Measurements from ENCODE around the gene SDF4.
"Not testable (repeated sequence)": the region's sequence is repeated elsewhere in the genome, so short reads cannot be mapped to it uniquely, and the experiment has no call there.

The SDF4 gene

GRCh38 chr1:1256956-1257871 is 25.4 kb upstream of the SDF4 start:
- H3K36me3 ChIP-seq (ENCODE audit: control insufficient read depth, insufficient read depth, low read length), result peaks cover 8% of the 10 kb centered on the region
- no peaks in the 10 kb centered on the region for H3K27me3 ChIP-seq (ENCODE audit: control insufficient read depth, insufficient read depth, low read length)
- H3K4me3 ChIP-seq (ENCODE audit: low read length), result no peak overlapping the region

GRCh38 chr1:1255611-1256010 is 23.8 kb upstream of the SDF4 start:
- Histone ChIP-seq H3K4me1 (ENCODE audit: control insufficient read depth, insufficient read depth, low read length) (peaks cover 4% of the 10 kb centered on the region), H3K9ac (ENCODE audit: low read length) (no peak overlapping the region), H3K27me3 (ENCODE audit: control insufficient read depth, insufficient read depth, low read length) (no peaks in the 10 kb centered on the region), H3K4me3 (ENCODE audit: low read length) (no peak overlapping the region), H3K36me3 (ENCODE audit: control insufficient read depth, insufficient read depth, low read length) (peaks cover under 1% of the 10 kb centered on the region), H3K9me3 (ENCODE audit: control insufficient read depth, low read length) (no peaks in the 10 kb centered on the region)

More at GRCh38 chr1:1256956-1257871, 25.4 kb upstream of the SDF4 start:
- Histone ChIP-seq H3K4me1 (ENCODE audit: control insufficient read depth, insufficient read depth, low read length) (peaks cover 4% of the 10 kb centered on the region), H3K9ac (ENCODE audit: low read length) (no peak overlapping the region), H3K9me3 (ENCODE audit: control insufficient read depth, low read length) (no peaks in the 10 kb centered on the region)

DNA sequence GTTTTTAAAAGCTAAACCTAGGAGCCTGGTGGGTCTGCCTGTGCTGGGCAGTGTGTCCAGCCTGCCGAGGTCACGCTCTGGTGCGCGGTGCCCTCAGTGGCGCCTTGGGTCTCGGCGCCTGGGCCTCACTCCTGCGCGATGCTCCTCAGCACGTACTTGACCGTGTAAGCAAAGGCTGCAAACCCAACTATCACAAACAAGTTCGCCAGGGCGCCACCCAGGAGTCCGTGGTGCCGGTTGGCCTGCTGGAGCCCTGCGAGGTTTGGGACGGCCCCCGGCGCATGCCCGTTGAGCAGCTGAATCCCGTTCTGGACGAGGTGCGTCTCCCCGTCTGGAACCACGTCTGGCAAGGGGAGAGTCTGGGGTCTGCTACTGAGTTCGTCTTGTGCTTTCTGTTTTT is 23.3 kb upstream of the SDF4 start:
- Histone ChIP-seq H3K9ac (ENCODE audit: low read length) (no peak overlapping the region), H3K9me3 (ENCODE audit: control insufficient read depth, low read length) (no peaks in the 10 kb centered on the region), H3K36me3 (ENCODE audit: control insufficient read depth, insufficient read depth, low read length) (no peaks in the 10 kb centered on the region), H3K4me1 (ENCODE audit: control insufficient read depth, insufficient read depth, low read length) (peaks cover 4% of the 10 kb centered on the region), H3K4me3 (ENCODE audit: low read length) (no peak overlapping the region), H3K27me3 (ENCODE audit: control insufficient read depth, insufficient read depth, low read length) (no peaks in the 10 kb centered on the region)

- H3K27me3 ChIP-seq (ENCODE audit: control insufficient read depth, insufficient read depth, low read length), result no peaks in the 10 kb centered on the region
- no peak overlapping the region for H3K9ac ChIP-seq (ENCODE audit: low read length)
- H3K4me3 ChIP-seq (ENCODE audit: low read length), result no peak overlapping the region
- no peaks in the 10 kb centered on the region for H3K36me3 ChIP-seq (ENCODE audit: control insufficient read depth, insufficient read depth, low read length)
- H3K4me1 ChIP-seq (ENCODE audit: control insufficient read depth, insufficient read depth, low read length), result peaks cover 4% of the 10 kb centered on the region
- H3K9me3 ChIP-seq (ENCODE audit: control insufficient read depth, low read length), result no peaks in the 10 kb centered on the region
These were observed 22.8 kb upstream of the SDF4 start for GRCh38 chr1:1254667-1254998.

GRCh38 chr1:1253972-1254666 is 22.3 kb upstream of the SDF4 start:
- Histone ChIP-seq H3K4me1 (ENCODE audit: control insufficient read depth, insufficient read depth, low read length) (peaks cover 4% of the 10 kb centered on the region), H3K27me3 (ENCODE audit: control insufficient read depth, insufficient read depth, low read length) (no peaks in the 10 kb centered on the region), H3K9me3 (ENCODE audit: control insufficient read depth, low read length) (no peaks in the 10 kb centered on the region), H3K4me3 (ENCODE audit: low read length) (no peak overlapping the region), H3K9ac (ENCODE audit: low read length) (no peak overlapping the region), H3K36me3 (ENCODE audit: control insufficient read depth, insufficient read depth, low read length) (no peaks in the 10 kb centered on the region)

GRCh38 chr1:1253314-1253713 is 21.5 kb upstream of the SDF4 start:
- no peaks in the 10 kb centered on the region for H3K27me3 ChIP-seq (ENCODE audit: control insufficient read depth, insufficient read depth, low read length)
- H3K4me1 ChIP-seq (ENCODE audit: control insufficient read depth, insufficient read depth, low read length), result peaks cover 1% of the 10 kb centered on the region
- no peak overlapping the region for H3K4me3 ChIP-seq (ENCODE audit: low read length)
- no peaks in the 10 kb centered on the region for H3K36me3 ChIP-seq (ENCODE audit: control insufficient read depth, insufficient read depth, low read length)
- no peaks in the 10 kb centered on the region for H3K9me3 ChIP-seq (ENCODE audit: control insufficient read depth, low read length)
- no peak overlapping the region for H3K9ac ChIP-seq (ENCODE audit: low read length)

DNA sequence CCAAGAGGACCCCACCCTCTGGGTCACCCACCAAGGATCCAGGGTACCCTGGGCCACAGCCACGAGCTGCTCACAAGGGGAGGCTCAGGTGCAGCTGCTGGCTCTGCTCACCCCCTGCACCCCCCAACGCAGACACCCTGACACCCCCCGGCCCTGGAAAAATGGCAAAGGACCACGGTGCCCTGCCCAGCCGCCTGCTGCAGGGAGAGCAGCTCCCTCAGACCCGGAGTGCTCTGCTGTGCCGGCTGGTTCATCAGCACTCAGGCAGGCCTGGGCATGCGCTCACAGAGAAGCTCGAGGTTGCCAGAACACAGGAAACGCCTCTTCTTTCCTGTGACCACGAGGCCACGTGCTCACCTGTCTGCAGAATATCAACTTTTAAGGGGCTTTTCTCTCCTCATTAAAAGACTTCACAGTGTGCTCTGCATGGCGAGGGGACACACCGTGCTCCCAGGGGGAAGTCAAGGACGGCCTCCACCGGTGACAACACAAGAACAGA is 19.0 kb upstream of the SDF4 start:
- H3K9me3 ChIP-seq (ENCODE audit: control insufficient read depth, low read length), result no peaks in the 10 kb centered on the region
- peaks cover 24% of the 10 kb centered on the region for H3K27me3 ChIP-seq (ENCODE audit: control insufficient read depth, insufficient read depth, low read length)
- no peak overlapping the region for H3K9ac ChIP-seq (ENCODE audit: low read length)
- no peaks in the 10 kb centered on the region for H3K36me3 ChIP-seq (ENCODE audit: control insufficient read depth, insufficient read depth, low read length)
- H3K4me1 ChIP-seq (ENCODE audit: control insufficient read depth, insufficient read depth, low read length), result no peaks in the 10 kb centered on the region
- no peak overlapping the region for H3K4me3 ChIP-seq (ENCODE audit: low read length)

DNA sequence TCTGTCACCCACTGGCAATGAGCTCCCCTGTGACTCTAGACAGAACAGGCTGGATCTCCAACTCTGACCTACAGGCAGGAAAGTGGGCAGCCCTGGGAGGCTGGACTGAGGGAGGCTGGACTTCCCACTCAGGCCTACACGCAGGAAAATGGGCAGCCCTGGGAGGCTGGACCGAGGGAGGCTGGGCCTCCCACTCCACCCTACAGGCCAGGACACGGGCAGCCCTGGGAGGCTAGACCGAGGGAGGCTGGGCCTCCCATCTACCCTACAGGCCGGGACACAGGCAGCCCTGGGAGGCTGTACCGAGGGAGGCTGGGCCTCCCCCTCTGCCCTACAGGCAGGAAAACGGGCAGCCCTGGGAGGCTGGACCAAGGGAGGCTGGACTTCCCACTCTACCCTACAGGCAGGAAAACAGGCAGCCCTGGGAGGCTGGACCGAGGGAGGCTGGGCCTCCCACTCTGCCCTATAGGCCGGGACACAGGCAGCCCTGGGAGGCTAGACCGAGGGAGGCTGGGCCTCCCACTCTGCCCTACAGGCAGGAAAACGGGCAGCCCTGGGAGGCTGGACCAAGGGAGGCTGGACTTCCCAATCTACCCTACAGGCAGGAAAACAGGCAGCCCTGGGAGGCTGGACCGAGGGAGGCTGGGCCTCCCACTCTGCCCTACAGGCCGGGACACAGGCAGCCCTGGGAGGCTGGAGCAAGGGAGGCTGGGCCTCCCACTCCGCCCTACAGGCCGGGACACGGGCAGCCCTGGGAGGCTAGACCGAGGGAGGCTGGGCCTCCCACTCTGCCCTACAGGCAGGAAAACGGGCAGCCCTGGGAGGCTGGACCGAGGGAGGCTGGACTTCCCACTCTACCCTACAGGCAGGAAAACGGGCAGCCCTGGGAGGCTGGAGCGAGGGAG is 16.5 kb upstream of the SDF4 start:
- H3K9ac ChIP-seq (ENCODE audit: low read length); H3K4me1 ChIP-seq (ENCODE audit: control insufficient read depth, insufficient read depth, low read length); H3K9me3 ChIP-seq (ENCODE audit: control insufficient read depth, low read length); H3K36me3 ChIP-seq (ENCODE audit: control insufficient read depth, insufficient read depth, low read length); H3K4me3 ChIP-seq (ENCODE audit: low read length): not testable (repeated sequence)
- peaks cover 30% of the 10 kb centered on the region for H3K27me3 ChIP-seq (ENCODE audit: control insufficient read depth, insufficient read depth, low read length)

GRCh38 chr1:1247341-1247913 is 15.6 kb upstream of the SDF4 start:
- Histone ChIP-seq H3K4me1 (ENCODE audit: control insufficient read depth, insufficient read depth, low read length) (peaks cover 8% of the 10 kb centered on the region), H3K9ac (ENCODE audit: low read length) (no peak overlapping the region), H3K27me3 (ENCODE audit: control insufficient read depth, insufficient read depth, low read length) (peaks cover 30% of the 10 kb centered on the region), H3K4me3 (ENCODE audit: low read length) (no peak overlapping the region), H3K36me3 (ENCODE audit: control insufficient read depth, insufficient read depth, low read length) (no peaks in the 10 kb centered on the region), H3K9me3 (ENCODE audit: control insufficient read depth, low read length) (no peaks in the 10 kb centered on the region)

GRCh38 chr1:1246577-1247340 is 15.0 kb upstream of the SDF4 start, which contains the start of gene C1QTNF12:
TSS of gene C1QTNF12 (minus strand) at chr1:1246722. CDS start at chr1:1246690, 32 bp downstream.
- H3K4me1 ChIP-seq (ENCODE audit: control insufficient read depth, insufficient read depth, low read length), result peaks cover 8% of the 10 kb centered on the region
- no peak within 1 kb of the TSS for H3K9ac ChIP-seq (ENCODE audit: low read length)
- no peaks in the 10 kb centered on the region for H3K36me3 ChIP-seq (ENCODE audit: control insufficient read depth, insufficient read depth, low read length)
- peaks cover 30% of the 10 kb centered on the region for H3K27me3 ChIP-seq (ENCODE audit: control insufficient read depth, insufficient read depth, low read length)
- H3K9me3 ChIP-seq (ENCODE audit: control insufficient read depth, low read length), result no peaks in the 10 kb centered on the region
- H3K4me3 ChIP-seq (ENCODE audit: low read length), result no peak within 1 kb of the TSS
